SK-N-SH (cell line): ENCODE measurements around the gene METTL26.

ENCODE experiments used
- IRF3 ChIP-seq: fragments of 150-350 bp; IDR thresholded peaks from 2 replicates; pipeline ENCODE4 v1.6.1; 2016; ENCODE audit warnings: mild to moderate bottlenecking, low read depth, low read length
- JUND ChIP-seq: IDR thresholded peaks from 2 replicates; pipeline ENCODE4 v1.4.0; 2012
- USF1 ChIP-seq: IDR thresholded peaks from 2 replicates; pipeline ENCODE4 v1.4.0; 2012; ENCODE audit warnings: low read depth, borderline replicate concordance
- TF ChIP-seq, protein P1 (sequence below): fragments of 200-600 bp; sonication (generic); IDR thresholded peaks from 2 replicates; pipeline ENCODE4 v1.6.1; 2017; ENCODE audit warnings: antibody characterized with exemption, mild to moderate bottlenecking, moderate library complexity

- TF ChIP-seq, protein P1, sequence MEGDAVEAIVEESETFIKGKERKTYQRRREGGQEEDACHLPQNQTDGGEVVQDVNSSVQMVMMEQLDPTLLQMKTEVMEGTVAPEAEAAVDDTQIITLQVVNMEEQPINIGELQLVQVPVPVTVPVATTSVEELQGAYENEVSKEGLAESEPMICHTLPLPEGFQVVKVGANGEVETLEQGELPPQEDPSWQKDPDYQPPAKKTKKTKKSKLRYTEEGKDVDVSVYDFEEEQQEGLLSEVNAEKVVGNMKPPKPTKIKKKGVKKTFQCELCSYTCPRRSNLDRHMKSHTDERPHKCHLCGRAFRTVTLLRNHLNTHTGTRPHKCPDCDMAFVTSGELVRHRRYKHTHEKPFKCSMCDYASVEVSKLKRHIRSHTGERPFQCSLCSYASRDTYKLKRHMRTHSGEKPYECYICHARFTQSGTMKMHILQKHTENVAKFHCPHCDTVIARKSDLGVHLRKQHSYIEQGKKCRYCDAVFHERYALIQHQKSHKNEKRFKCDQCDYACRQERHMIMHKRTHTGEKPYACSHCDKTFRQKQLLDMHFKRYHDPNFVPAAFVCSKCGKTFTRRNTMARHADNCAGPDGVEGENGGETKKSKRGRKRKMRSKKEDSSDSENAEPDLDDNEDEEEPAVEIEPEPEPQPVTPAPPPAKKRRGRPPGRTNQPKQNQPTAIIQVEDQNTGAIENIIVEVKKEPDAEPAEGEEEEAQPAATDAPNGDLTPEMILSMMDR: no peak
- TF ChIP-seq JUND (no peak), USF1 (no peak), IRF3 (no peak)
These were observed 11.2 kb upstream of the METTL26 start for GRCh38 chr16:647173-647902.
